HL-60 (cell line): ENCODE measurements around the gene MED29.

Source experiments
- DNase-seq, 2 experiments: peaks; one replicate each; pipeline ENCODE4 v3.0.0-alpha.2; 2010 to 2020; ENCODE audit warnings: low read depth in 1 of 2, low spot score in 1 of 2
- H3K27ac ChIP-seq: fragments of 250-450 bp; sonication (Bioruptor Pico); replicated peaks from 2 replicates; pipeline ENCODE4 v1.5.1; 2020; ENCODE audit warnings: mild to moderate bottlenecking, moderate library complexity
- H3K27me3 ChIP-seq: fragments of 250-450 bp; sonication (Bioruptor Pico); 2 replicates; pipeline ENCODE4 v1.5.1; 2021; ENCODE audit warnings: mild to moderate bottlenecking, moderate library complexity; ENCODE audit not compliant: insufficient read depth, poor library complexity, severe bottlenecking
- H3K4me3 ChIP-seq: replicated peaks from 2 replicates; pipeline ENCODE4 v1.5.1; 2011; ENCODE audit warnings: mild to moderate bottlenecking, control low read depth, low read length; ENCODE audit not compliant: insufficient read depth
- CTCF ChIP-seq: IDR thresholded peaks from one replicate; pipeline ENCODE4 v1.5.1; 2011; ENCODE audit warnings: low read length, control low read depth, inconsistent platforms; ENCODE audit not compliant: insufficient read depth
- GABPA ChIP-seq: IDR thresholded peaks from 2 replicates; pipeline ENCODE4 v1.6.1; 2012; ENCODE audit warnings: low read depth
- POLR2AphosphoS5 ChIP-seq: IDR thresholded peaks from 2 replicates; pipeline ENCODE4 v1.6.1; 2012; ENCODE audit warnings: low read depth
- REST ChIP-seq: IDR thresholded peaks from 2 replicates; pipeline ENCODE4 v1.6.1; 2012; ENCODE audit warnings: low read depth; ENCODE audit not compliant: insufficient replicate concordance
- SPI1 ChIP-seq: IDR thresholded peaks from 2 replicates; pipeline ENCODE4 v1.6.1; 2012; ENCODE audit warnings: low read depth, mild to moderate bottlenecking, borderline replicate concordance

The MED29 gene

GRCh38 chr19:39411081-39411831 lies 20.1 kb downstream of the MED29 start:
- DNase-seq = peak in 1 of 2 experiments; percentile 50
- Histone ChIP-seq H3K27ac (peak overlapping the region; percentile 95), H3K4me3 (no peak overlapping the region; the same call in 1 of the 2 replicates), H3K27me3 (peaks cover 20% of the 10 kb centered on the region)
- TF ChIP-seq POLR2AphosphoS5 = no peak
- no peak for TF ChIP-seq CTCF
- TF ChIP-seq GABPA = no peak
- TF ChIP-seq REST = no peak
- no peak for TF ChIP-seq SPI1

- Histone ChIP-seq H3K27ac (peak overlapping the region; percentile 95), H3K27me3 (peaks cover 23% of the 10 kb centered on the region), H3K4me3 (peak overlapping the region; percentile 73)
- peak; percentile 75 to 93 for DNase-seq
- TF ChIP-seq SPI1 = no peak
- TF ChIP-seq CTCF = peak; percentile 90
- TF ChIP-seq REST = no peak
- TF ChIP-seq GABPA = 0 out of 2 replicates have a peak, but pooled peaks have one; percentile 8
- TF ChIP-seq POLR2AphosphoS5 = no peak
These were observed 20.6 kb downstream of the MED29 start for GRCh38 chr19:39411832-39412099.

DNA sequence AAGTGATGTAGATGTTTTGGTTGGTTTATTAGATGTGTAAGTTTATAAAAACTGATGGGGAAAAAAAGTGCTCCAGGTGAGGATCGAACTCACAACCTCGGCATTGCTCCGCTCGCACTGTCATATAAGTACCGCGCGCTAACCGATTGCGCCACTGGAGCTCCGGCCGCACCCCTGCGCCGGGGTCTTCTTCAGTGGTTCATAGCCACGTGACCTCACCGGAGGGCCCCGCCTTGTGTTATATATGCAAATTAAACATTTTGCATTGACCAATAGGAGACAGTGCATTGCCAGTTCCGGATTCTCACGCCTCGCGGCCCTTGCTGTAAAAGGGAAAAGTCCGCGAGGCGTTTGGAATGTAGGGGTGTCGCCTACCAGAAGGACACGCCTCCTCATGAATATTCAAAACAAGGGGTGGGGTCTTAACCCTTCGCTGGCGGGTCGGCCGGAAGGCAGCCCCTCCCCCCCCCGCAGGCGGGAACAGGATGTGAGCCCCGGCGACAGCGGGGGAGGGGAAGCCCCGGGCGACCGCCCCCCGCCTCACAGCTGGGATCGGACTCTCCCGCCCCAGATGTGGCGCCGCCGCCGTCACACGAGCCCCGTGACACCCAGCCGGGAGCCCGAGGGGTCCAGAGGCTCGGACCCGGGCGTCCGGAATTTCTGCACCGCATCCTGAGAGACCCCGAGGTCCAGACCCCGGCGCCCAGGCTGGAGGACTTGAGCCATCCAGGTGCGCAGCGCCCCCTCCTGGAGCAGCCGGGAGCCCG lies 21.1 kb downstream of the MED29 start, which contains the start of gene PLEKHG2:
Gene PLEKHG2, plus strand, starts transcription at position 570 of the 767 bp plus-strand sequence. CDS start 1,418 bp downstream, outside the sequence.
- peaks cover 28% of the 10 kb centered on the region for H3K27me3 ChIP-seq
- peak; percentile 77 for TF ChIP-seq POLR2AphosphoS5
- no peak for TF ChIP-seq CTCF
- TF ChIP-seq GABPA = 0 out of 2 replicates have a peak, but pooled peaks have one; percentile 18
- no peak for TF ChIP-seq REST
- peak; percentile 70; the same call in 1 of the 2 replicates for TF ChIP-seq SPI1
- H3K27ac ChIP-seq = peak within 1 kb of the TSS; percentile 95
- DNase-seq = peak; percentile 98
- peak within 1 kb of the TSS; percentile 73 for H3K4me3 ChIP-seq
